Measurements from ENCODE around the gene SEMA6D. TPM values are rescaled to one million over a fixed set of nuclear protein-coding genes. Genes with fewer than 3 reads are reported as not detected.

SEMA6D gene
- total and polyA plus RNA-seq, 10 of the 15 experiments (the other 5 are each of a cell fraction or from before 2014, with no cell fraction given), result 0.01 to 0.52 (median 0.09) TPM; not detected in 6

GRCh38 chr15:47721676-47722075 is 4.4 kb downstream of the SEMA6D start (continued):
- TF ChIP-seq, protein P1, sequence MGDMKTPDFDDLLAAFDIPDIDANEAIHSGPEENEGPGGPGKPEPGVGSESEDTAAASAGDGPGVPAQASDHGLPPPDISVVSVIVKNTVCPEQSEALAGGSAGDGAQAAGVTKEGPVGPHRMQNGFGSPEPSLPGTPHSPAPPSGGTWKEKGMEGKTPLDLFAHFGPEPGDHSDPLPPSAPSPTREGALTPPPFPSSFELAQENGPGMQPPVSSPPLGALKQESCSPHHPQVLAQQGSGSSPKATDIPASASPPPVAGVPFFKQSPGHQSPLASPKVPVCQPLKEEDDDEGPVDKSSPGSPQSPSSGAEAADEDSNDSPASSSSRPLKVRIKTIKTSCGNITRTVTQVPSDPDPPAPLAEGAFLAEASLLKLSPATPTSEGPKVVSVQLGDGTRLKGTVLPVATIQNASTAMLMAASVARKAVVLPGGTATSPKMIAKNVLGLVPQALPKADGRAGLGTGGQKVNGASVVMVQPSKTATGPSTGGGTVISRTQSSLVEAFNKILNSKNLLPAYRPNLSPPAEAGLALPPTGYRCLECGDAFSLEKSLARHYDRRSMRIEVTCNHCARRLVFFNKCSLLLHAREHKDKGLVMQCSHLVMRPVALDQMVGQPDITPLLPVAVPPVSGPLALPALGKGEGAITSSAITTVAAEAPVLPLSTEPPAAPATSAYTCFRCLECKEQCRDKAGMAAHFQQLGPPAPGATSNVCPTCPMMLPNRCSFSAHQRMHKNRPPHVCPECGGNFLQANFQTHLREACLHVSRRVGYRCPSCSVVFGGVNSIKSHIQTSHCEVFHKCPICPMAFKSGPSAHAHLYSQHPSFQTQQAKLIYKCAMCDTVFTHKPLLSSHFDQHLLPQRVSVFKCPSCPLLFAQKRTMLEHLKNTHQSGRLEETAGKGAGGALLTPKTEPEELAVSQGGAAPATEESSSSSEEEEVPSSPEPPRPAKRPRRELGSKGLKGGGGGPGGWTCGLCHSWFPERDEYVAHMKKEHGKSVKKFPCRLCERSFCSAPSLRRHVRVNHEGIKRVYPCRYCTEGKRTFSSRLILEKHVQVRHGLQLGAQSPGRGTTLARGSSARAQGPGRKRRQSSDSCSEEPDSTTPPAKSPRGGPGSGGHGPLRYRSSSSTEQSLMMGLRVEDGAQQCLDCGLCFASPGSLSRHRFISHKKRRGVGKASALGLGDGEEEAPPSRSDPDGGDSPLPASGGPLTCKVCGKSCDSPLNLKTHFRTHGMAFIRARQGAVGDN (IDR thresholded peaks at IDR 0.05), result no peak
- no peak for TF ChIP-seq FOXK2 (IDR thresholded peaks at IDR 0.05)
- no peak for TF ChIP-seq TARDBP (IDR thresholded peaks at IDR 0.05; ENCODE audit: borderline replicate concordance)
- no peak for TF ChIP-seq GABPA (IDR thresholded peaks at IDR 0.05; ENCODE audit: low read depth)
- no peak for TF ChIP-seq ZNF592 (IDR thresholded peaks at IDR 0.05)
- no peak for TF ChIP-seq ZBED1 (IDR thresholded peaks at IDR 0.05; ENCODE audit: borderline replicate concordance)
- no peak for TF ChIP-seq CUX1 (IDR thresholded peaks at IDR 0.05; ENCODE audit: insufficient replicate concordance, low read depth, low read length)
- TF ChIP-seq MEF2A (IDR thresholded peaks at IDR 0.05; ENCODE audit: insufficient read depth, low read depth, low read length), result no peak
